ENCODE data around the gene ZGPAT.
"Not testable (repeated sequence)": the region's sequence is repeated elsewhere in the genome, so short reads cannot be mapped to it uniquely, and the experiment has no call there.

- TF ChIP-seq, protein P1, sequence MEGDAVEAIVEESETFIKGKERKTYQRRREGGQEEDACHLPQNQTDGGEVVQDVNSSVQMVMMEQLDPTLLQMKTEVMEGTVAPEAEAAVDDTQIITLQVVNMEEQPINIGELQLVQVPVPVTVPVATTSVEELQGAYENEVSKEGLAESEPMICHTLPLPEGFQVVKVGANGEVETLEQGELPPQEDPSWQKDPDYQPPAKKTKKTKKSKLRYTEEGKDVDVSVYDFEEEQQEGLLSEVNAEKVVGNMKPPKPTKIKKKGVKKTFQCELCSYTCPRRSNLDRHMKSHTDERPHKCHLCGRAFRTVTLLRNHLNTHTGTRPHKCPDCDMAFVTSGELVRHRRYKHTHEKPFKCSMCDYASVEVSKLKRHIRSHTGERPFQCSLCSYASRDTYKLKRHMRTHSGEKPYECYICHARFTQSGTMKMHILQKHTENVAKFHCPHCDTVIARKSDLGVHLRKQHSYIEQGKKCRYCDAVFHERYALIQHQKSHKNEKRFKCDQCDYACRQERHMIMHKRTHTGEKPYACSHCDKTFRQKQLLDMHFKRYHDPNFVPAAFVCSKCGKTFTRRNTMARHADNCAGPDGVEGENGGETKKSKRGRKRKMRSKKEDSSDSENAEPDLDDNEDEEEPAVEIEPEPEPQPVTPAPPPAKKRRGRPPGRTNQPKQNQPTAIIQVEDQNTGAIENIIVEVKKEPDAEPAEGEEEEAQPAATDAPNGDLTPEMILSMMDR (IDR thresholded peaks at IDR 0.05 in 4 of 5, conservative IDR thresholded peaks at IDR 0.05 in 1 of 5): not testable (repeated sequence)
- not testable (repeated sequence) for TF ChIP-seq POLR2A (IDR thresholded peaks at IDR 0.05)
Observed at GRCh38 chr20:63730189-63730733, 22.4 kb downstream of the ZGPAT start.
